Peyer's patch (tissue), 4 donors: Measurements from ENCODE around the gene CCNI2. TPM values are rescaled to one million over a fixed set of nuclear protein-coding genes. Genes with fewer than 3 reads are reported as not detected.

ENCODE experiments used
- DNase-seq, 3 donors: peaks; one replicate each; pipeline ENCODE4 v3.0.0-alpha.2; 2017 to 2019
- H3K27ac ChIP-seq, 4 donors: fragments of 200-600 bp; sonication (generic); one replicate each; pipeline ENCODE4 v1.5.1; 2016 to 2019
- H3K27me3 ChIP-seq, 2 donors: fragments of 200-600 bp; sonication (generic); one replicate each; pipeline ENCODE4 v1.5.1; 2019
- H3K36me3 ChIP-seq, 3 donors: fragments of 200-600 bp; sonication (generic); one replicate each; pipeline ENCODE4 v1.5.1; 2016 to 2019
- H3K4me1 ChIP-seq, 4 donors: fragments of 200-600 bp; sonication (generic); one replicate each; pipeline ENCODE4 v1.5.1; 2016 to 2019
- H3K4me3 ChIP-seq, 4 donors: fragments of 200-600 bp; sonication (generic); 1 replicate in 3 of 4; 2 replicates in 1 of 4; pipeline ENCODE4 v1.5.1; 2016 to 2019; ENCODE audit warnings: mild to moderate bottlenecking in 1 of 4
- H3K9me3 ChIP-seq, 4 donors: fragments of 200-600 bp; sonication (generic); one replicate each; pipeline ENCODE4 v1.5.1; 2016 to 2019; ENCODE audit warnings: mild to moderate bottlenecking in 1 of 4
- POLR2A ChIP-seq, 2 donors: fragments of 450-650 bp; IDR thresholded peaks; one replicate each; pipeline ENCODE4 v1.5.1; 2017; ENCODE audit warnings: antibody characterized with exemption in 2 of 2, mild to moderate bottlenecking in 2 of 2, moderate library complexity in 2 of 2
- total RNA-seq, 4 donors: library from RNA; depleted of rRNA; stranded (reverse); fragments of >200 nt; gene quantifications; one replicate each; pipeline ENCODE4 v1.1.0, GENCODE V29; 2016
- TF ChIP-seq, protein P1 (sequence below), 6 experiments: fragments of 450-650 bp in 4 of 6; fragments of 200-600 bp in 2 of 6; sonication (generic) in 1 of 6; IDR thresholded peaks; one replicate each; pipeline ENCODE4 v1.5.1; 2017 to 2019; ENCODE audit warnings: antibody characterized with exemption in 6 of 6, mild to moderate bottlenecking in 3 of 6, moderate library complexity in 1 of 6

CCNI2 gene
- total RNA-seq, 4 donors from 2014 or later: 7.1 to 30.8 (median 11.7) TPM

DNA sequence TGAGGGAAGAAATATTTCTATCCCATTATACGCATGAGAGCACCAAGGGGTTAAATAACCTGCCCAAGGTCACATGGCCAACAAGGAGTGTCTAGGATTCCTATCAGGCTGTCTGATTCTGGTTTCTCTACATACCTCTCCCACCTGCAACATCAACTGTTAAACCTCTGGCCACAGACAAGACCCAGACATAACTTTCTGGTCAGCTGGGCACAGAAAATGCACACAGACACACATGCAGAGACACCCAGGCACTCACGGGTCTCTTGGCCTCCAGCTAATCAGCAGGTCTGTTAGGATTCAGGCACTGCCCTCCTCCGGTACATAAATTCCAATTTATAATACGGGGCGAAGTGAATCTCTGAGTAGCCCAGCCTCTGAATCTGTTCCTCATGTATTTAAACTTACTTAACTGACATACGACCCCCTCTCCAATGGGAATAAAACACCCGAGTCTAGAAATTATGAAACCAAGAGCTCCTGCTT is 28.3 kb downstream of the CCNI2 start:
- peak overlapping the region in 2 of 4 donors; percentile 3 to 63 for H3K27ac ChIP-seq
- no peaks in the 10 kb centered on the region for H3K27me3 ChIP-seq
- peak overlapping the region in 2 of 4 donors; percentile 91 to 98 for H3K4me3 ChIP-seq
- H3K9me3 ChIP-seq: no peaks in the 10 kb centered on the region
- peak in 1 of 3 donors; percentile 41 for DNase-seq
- no peaks in the 10 kb centered on the region for H3K36me3 ChIP-seq
- peaks cover 0 to 39% (median 7%) of the 10 kb centered on the region in 4 donors for H3K4me1 ChIP-seq
- TF ChIP-seq, protein P1, sequence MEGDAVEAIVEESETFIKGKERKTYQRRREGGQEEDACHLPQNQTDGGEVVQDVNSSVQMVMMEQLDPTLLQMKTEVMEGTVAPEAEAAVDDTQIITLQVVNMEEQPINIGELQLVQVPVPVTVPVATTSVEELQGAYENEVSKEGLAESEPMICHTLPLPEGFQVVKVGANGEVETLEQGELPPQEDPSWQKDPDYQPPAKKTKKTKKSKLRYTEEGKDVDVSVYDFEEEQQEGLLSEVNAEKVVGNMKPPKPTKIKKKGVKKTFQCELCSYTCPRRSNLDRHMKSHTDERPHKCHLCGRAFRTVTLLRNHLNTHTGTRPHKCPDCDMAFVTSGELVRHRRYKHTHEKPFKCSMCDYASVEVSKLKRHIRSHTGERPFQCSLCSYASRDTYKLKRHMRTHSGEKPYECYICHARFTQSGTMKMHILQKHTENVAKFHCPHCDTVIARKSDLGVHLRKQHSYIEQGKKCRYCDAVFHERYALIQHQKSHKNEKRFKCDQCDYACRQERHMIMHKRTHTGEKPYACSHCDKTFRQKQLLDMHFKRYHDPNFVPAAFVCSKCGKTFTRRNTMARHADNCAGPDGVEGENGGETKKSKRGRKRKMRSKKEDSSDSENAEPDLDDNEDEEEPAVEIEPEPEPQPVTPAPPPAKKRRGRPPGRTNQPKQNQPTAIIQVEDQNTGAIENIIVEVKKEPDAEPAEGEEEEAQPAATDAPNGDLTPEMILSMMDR (IDR thresholded peaks at IDR 0.05): no peak
- TF ChIP-seq POLR2A (IDR thresholded peaks at IDR 0.05): no peak

DNA sequence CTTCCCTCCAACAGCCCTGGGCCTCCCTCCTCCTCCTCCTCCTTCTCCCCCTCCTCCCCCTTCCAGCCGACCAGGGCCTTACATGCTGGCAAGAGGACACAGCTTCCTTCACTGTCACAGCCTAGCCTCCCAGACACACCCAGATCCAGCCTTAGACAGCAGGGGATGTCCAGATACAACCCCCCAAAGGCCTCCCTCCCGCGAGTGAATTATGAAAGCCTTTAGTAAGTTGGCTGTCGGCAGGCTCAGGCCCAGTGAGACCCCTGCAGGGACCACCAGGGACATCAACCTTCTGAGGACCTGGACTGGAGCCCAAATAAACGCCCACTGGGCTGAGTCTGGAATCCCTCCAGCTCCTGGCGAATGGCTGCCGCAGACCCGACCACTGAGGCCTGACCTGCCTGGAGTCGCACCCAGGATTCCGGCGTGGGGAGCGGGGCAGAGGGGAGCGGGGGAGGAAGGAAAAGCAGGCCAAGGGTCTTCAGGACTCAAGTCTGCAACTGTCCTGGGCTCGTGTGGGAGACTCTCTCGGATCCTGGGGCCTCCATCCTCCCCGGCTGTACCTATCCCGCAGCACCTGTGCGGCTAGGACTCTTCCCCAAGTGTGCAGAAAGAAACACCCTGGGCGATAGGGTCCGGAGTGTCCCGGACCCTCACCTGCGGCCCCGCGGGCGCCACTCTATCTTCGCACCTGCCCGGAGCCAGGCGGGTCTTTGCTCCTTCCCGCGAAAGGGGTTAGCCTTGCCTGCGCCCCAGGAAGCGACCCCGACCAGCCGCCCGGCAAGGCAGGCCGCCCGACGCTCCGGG is 29.1 kb downstream of the CCNI2 start:
- H3K9me3 ChIP-seq: no peaks in the 10 kb centered on the region
- H3K4me3 ChIP-seq: peak overlapping the region; percentile 81 to 98 (median 90)
- H3K27me3 ChIP-seq: no peaks in the 10 kb centered on the region
- no peaks in the 10 kb centered on the region for H3K36me3 ChIP-seq
- DNase-seq: peak in 2 of 3 donors; percentile 51 to 57
- peak overlapping the region; percentile 63 to 83 (median 71) for H3K27ac ChIP-seq
- TF ChIP-seq POLR2A (IDR thresholded peaks at IDR 0.05): peak in 1 of 2 donors; percentile 20
- TF ChIP-seq, protein P1 (IDR thresholded peaks at IDR 0.05): no peak
- H3K4me1 ChIP-seq: peaks cover 0 to 36% (median 7%) of the 10 kb centered on the region in 4 donors

DNA sequence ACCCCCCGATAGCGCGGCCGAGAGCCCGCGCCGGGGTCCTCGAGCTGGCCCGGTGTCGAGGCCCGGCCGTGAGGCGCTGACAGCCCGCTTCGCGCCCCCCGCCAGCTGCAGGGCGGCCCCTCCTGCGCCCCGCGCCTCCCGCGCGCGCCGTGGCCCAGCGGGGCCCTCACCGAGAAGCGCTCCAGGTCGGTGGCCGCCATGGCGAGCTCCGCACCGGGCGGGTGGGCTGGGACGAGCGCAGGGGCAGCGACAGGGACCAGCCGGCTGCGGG is 29.6 kb downstream of the CCNI2 start:
- TF ChIP-seq, protein P1 (IDR thresholded peaks at IDR 0.05): no peak
- Histone ChIP-seq H3K36me3 (no peaks in the 10 kb centered on the region), H3K4me1 (peaks cover 0 to 33% (median 7%) of the 10 kb centered on the region in 4 donors), H3K27me3 (no peaks in the 10 kb centered on the region), H3K9me3 (no peaks in the 10 kb centered on the region), H3K27ac (peak overlapping the region; percentile 63 to 83 (median 71)), H3K4me3 (peak overlapping the region; percentile 81 to 98 (median 90))
- no peak for DNase-seq

DNA sequence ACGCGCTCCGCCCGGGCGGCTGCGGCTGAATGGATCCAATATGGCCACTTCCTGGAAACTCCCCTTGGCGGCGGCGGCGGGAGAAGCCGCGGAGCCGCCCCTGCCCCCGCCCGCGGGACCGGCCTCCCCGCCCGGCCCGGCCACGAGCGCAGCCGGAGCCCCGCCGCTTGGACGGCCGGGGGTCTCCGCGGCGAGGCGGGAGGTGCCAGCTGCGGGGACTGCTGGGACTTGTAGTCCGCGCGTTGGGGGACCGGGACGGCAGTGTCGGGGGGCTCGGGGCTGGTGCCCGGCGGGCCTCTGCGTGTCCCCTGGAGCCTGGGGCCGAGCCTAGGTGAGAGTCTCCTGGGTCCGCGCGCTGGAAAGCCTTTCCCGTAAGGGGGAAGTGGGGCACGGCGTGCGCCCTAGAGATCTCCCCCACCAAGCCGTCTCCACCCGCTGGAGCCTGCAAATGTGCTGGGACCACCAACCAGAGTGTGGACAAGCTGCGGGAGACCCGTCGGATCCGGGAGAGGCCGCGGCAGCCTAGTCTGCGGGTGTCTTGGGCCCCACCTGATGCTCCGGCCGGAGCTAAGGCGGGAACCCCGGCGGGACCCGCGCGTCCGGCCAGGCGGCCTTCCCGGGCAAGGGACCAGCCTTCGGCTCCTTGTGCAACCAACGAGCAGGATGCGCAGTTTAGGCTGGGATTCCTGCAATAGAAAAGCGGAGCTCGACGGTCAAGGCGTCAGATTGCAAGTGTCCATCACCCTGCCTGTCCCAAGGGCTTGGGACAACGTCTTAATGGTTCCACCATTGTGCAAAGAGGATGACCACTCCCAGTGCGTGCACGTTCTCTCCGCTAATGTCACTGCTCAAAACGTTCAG is 30.2 kb downstream of the CCNI2 start, which contains the start of gene SEPTIN8:
Gene SEPTIN8, minus strand, starts transcription at position 31 of the 861 bp plus-strand sequence. CDS start 102 bp downstream, outside the sequence.
- peak within 1 kb of the TSS; percentile 63 to 83 (median 71) for H3K27ac ChIP-seq
- H3K27me3 ChIP-seq: no peaks in the 10 kb centered on the region
- no peaks in the 10 kb centered on the region for H3K36me3 ChIP-seq
- peaks cover 0 to 33% (median 7%) of the 10 kb centered on the region in 4 donors for H3K4me1 ChIP-seq
- peak within 1 kb of the TSS; percentile 81 to 98 (median 90) for H3K4me3 ChIP-seq
- no peaks in the 10 kb centered on the region for H3K9me3 ChIP-seq
- DNase-seq: peak in 2 of 3 donors; percentile 67 to 78
- TF ChIP-seq, protein P1 (IDR thresholded peaks at IDR 0.05): peak in 2 of 6 experiments; percentile 3 to 19
- TF ChIP-seq POLR2A (IDR thresholded peaks at IDR 0.05): peak in 1 of 2 donors; percentile 11

DNA sequence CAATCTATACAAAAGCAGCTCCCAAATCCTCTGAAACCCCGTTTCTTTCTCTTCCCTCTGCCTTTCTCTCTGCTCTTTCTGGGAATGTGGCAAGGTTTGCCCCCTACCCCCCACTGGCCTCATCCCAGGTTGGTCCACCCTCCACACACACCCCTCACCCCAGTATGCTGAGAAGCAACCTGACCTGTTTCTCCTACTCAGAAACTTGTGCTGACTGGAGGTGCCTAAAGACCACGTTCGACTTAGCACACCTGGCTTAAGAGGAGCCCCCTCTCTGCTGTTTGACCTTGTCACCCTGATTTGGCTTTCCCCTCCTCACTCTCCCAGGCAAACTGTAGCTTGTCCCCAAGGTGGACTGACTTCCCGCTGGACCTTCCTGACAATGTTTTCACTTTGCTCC is 30.9 kb downstream of the CCNI2 start:
- H3K27ac ChIP-seq: peak overlapping the region in 1 of 4 donors; percentile 83
- no peaks in the 10 kb centered on the region for H3K9me3 ChIP-seq
- H3K36me3 ChIP-seq: no peaks in the 10 kb centered on the region
- no peaks in the 10 kb centered on the region for H3K27me3 ChIP-seq
- no peak for TF ChIP-seq POLR2A (IDR thresholded peaks at IDR 0.05)
- TF ChIP-seq, protein P1 (IDR thresholded peaks at IDR 0.05): no peak
- H3K4me1 ChIP-seq: peaks cover 0 to 33% (median 7%) of the 10 kb centered on the region in 4 donors
- DNase-seq: peak in 1 of 3 donors; percentile 25
- H3K4me3 ChIP-seq: peak overlapping the region in 3 of 4 donors; percentile 90 to 98 (median 91)
